ENCODE measurements around the gene EDAR. TPM values are rescaled to one million over a fixed set of nuclear protein-coding genes. Genes with fewer than 3 reads are reported as not detected.

Gene EDAR
- total RNA-seq, 1 donor from 2014 or later: not detected

DNA sequence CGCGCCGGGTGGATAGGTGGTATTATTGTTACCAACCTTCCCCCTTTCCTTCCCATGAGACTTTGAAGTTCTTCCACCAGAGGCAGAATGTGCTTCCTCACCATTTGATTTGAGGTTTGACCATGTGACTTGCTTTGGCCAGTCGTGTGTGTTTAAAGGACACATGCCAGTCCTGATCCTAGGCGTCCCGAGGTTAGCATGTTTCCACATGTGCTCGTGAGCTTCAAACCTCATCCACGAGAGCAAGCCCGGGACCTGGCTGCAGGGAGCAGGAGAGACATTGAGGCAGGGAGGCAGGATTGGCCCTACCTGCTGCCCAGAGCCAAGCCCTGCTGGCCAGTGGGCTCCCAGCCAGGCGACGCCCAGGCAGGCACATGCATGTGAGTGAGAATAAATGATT lies 27.4 kb upstream of the EDAR start:
- DNase-seq: no peak
- H3K27me3 Mint-ChIP-seq: peaks cover 4% of the 10 kb centered on the region
- no peaks in the 10 kb centered on the region for H3K9me3 Mint-ChIP-seq
- intact Hi-C loops (cut with micrococcal nuclease): no loop called here
- TF ChIP-seq, protein P1, sequence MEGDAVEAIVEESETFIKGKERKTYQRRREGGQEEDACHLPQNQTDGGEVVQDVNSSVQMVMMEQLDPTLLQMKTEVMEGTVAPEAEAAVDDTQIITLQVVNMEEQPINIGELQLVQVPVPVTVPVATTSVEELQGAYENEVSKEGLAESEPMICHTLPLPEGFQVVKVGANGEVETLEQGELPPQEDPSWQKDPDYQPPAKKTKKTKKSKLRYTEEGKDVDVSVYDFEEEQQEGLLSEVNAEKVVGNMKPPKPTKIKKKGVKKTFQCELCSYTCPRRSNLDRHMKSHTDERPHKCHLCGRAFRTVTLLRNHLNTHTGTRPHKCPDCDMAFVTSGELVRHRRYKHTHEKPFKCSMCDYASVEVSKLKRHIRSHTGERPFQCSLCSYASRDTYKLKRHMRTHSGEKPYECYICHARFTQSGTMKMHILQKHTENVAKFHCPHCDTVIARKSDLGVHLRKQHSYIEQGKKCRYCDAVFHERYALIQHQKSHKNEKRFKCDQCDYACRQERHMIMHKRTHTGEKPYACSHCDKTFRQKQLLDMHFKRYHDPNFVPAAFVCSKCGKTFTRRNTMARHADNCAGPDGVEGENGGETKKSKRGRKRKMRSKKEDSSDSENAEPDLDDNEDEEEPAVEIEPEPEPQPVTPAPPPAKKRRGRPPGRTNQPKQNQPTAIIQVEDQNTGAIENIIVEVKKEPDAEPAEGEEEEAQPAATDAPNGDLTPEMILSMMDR (IDR thresholded peaks at IDR 0.05): no peak
- no peak overlapping the region for H3K4me3 Mint-ChIP-seq
- CTCF ChIA-PET: no interaction called here
- H3K27ac Mint-ChIP-seq: no peak overlapping the region
- POLR2A ChIA-PET: no interaction called here
- no peaks in the 10 kb centered on the region for H3K36me3 Mint-ChIP-seq (ENCODE audit: low read depth)
- no peak for ATAC-seq (ENCODE audit: low read depth)
- no peaks in the 10 kb centered on the region for H3K4me1 Mint-ChIP-seq

DNA sequence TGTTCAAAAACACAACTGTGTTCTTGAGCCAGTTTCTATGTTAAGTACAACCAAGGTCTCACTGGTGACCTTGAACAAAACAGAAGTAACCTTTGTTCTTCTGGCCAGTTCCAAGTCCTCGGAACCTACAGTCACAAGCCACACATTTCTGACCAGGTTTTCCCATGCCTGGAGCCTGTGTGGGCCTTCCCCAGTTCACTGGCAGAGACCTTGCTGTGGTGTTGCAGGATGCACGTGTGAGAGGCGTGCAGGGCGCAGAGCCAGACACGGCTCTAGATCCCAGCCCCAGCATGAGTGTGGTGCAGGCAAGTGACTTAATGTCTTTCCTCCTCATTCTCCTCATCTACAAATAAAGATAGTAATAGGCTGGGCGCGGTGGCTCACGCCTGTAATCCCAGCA lies 25.5 kb upstream of the EDAR start:
- DNase-seq (no peak), ATAC-seq (ENCODE audit: low read depth) (no peak)
- TF ChIP-seq, protein P1 (IDR thresholded peaks at IDR 0.05): no peak
- H3K27me3 Mint-ChIP-seq: no peaks in the 10 kb centered on the region
- intact Hi-C loops (cut with micrococcal nuclease): no loop called here
- no peak overlapping the region for H3K27ac Mint-ChIP-seq
- H3K36me3 Mint-ChIP-seq (ENCODE audit: low read depth): no peaks in the 10 kb centered on the region
- H3K4me3 Mint-ChIP-seq: no peak overlapping the region
- H3K4me1 Mint-ChIP-seq: no peaks in the 10 kb centered on the region
- ChIA-PET POLR2A (no interaction called here), CTCF (no interaction called here)
- H3K9me3 Mint-ChIP-seq: no peaks in the 10 kb centered on the region

DNA sequence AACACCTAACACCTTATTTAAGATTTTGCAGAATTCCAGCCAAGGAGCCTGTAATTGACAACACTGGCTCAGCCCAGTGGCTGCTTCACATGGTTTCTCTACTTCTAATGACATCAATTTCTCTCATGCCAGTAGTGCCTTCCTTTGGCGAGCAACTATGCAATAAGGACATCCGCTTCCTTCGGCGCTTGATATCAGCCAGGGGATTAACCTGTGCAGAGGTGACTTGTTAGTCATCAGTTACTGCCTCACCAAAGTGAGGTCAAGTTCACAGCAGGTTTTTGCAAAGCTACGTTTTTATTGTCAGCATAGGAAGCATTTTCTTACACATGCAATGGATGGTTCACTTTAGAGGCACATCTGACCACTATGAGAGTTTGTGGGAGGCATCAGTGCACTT lies 24.0 kb upstream of the EDAR start:
- ChIA-PET POLR2A (no interaction called here), CTCF (no interaction called here)
- Mint-ChIP-seq H3K4me1 (no peaks in the 10 kb centered on the region), H3K27me3 (no peaks in the 10 kb centered on the region), H3K27ac (no peak overlapping the region), H3K9me3 (no peaks in the 10 kb centered on the region), H3K4me3 (no peak overlapping the region), H3K36me3 (ENCODE audit: low read depth) (no peaks in the 10 kb centered on the region)
- intact Hi-C loops (cut with micrococcal nuclease): no loop called here
- DNase-seq (no peak), ATAC-seq (ENCODE audit: low read depth) (no peak)
- TF ChIP-seq, protein P1 (IDR thresholded peaks at IDR 0.05): no peak

DNA sequence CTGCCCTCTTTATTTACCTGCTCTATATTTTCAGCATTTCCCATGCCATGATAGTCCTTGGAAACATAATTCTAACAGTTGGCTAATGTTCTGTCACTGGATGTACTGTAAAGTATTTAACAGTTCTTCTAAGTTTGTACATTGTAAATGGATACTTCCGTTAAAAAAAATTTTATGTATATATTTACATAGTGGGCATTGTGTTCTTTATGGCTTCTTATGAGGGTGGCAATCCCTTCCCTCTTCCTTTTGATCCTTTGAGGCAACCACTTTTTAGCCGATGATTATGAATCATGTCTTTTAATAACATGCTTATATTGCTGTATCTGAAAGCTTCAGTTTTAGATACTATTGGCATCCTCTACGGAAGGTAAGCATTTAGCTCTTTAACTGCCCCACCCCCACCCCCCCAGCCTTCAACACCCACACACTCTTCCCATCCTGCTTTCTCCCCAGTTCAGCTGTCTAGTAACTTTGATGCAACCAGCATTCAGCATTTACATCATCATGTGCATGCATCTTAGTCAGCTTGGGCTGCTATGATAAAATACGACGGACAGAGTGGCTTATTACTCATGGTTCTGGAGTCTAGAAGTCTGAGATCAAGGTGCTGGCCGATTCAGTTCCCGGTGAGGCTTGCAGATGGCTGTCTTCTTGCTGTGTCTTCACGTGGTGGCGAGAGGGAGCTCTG lies 21.0 kb upstream of the EDAR start:
- H3K27me3 Mint-ChIP-seq: peaks cover 2% of the 10 kb centered on the region
- POLR2A ChIA-PET: no interaction called here
- ATAC-seq (ENCODE audit: low read depth): no peak
- no peaks in the 10 kb centered on the region for H3K4me1 Mint-ChIP-seq
- TF ChIP-seq, protein P1 (IDR thresholded peaks at IDR 0.05): no peak
- intact Hi-C loops (cut with micrococcal nuclease): no loop called here
- H3K9me3 Mint-ChIP-seq: no peaks in the 10 kb centered on the region
- no peak for DNase-seq
- CTCF ChIA-PET: no interaction called here
- no peaks in the 10 kb centered on the region for H3K36me3 Mint-ChIP-seq (ENCODE audit: low read depth)
- no peak overlapping the region for H3K4me3 Mint-ChIP-seq
- H3K27ac Mint-ChIP-seq: no peak overlapping the region

DNA sequence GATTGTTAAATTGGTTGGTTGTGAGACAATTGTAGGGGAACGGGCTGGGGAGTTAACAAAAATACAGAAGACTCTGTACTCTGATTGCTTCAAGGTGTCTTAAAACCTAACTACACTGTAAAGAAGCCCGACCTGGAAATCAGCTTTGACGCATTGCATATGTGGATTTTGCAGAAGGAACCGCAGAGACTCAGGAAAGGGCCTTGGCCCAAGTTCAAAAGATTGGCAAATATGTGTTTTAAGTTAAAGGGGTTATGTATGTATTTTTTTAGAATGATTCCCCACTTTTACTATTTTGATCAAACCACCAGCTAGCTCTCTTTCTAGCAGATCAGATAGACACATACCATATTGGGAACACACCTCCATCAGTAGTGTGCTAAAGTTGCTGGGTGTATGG lies 18.0 kb upstream of the EDAR start:
- Mint-ChIP-seq H3K4me1 (no peaks in the 10 kb centered on the region), H3K36me3 (ENCODE audit: low read depth) (no peaks in the 10 kb centered on the region), H3K4me3 (no peak overlapping the region), H3K27me3 (peaks cover 4% of the 10 kb centered on the region), H3K27ac (no peak overlapping the region), H3K9me3 (no peaks in the 10 kb centered on the region)
- ATAC-seq (ENCODE audit: low read depth) (no peak), DNase-seq (no peak)
- ChIA-PET POLR2A (no interaction called here), CTCF (no interaction called here)
- TF ChIP-seq, protein P1 (IDR thresholded peaks at IDR 0.05): no peak
- intact Hi-C loops (cut with micrococcal nuclease): no loop called here
